ENCODE results near the gene OCIAD1.
"Not testable (repeated sequence)": the region's sequence is repeated elsewhere in the genome, so short reads cannot be mapped to it uniquely, and the experiment has no call there.

The OCIAD1 gene

GRCh38 chr4:48830706-48831531 lies at the start of gene OCIAD1:
OCIAD1 (plus strand) TSS chr4:48831088; CDS start chr4:48832625, 1,537 bp downstream.
- DNase-seq (ENCODE audit: low read depth in 2 of 2, low spot score in 1 of 2): peak; percentile 84 to 92

- DNase-seq (ENCODE audit: low read depth in 2 of 2, low spot score in 1 of 2): no peak
Observed at GRCh38 chr4:48781968-48782367, 48.9 kb upstream of the OCIAD1 start.

- no peak for DNase-seq (ENCODE audit: low read depth in 2 of 2, low spot score in 1 of 2)
Observed at GRCh38 chr4:48785302-48785701, 45.6 kb upstream of the OCIAD1 start.

- DNase-seq (ENCODE audit: low read depth in 2 of 2, low spot score in 1 of 2): no peak
Observed at GRCh38 chr4:48786549-48786948, 44.3 kb upstream of the OCIAD1 start.

GRCh38 chr4:48787056-48787455 lies 43.8 kb upstream of the OCIAD1 start:
- DNase-seq (ENCODE audit: low read depth in 2 of 2, low spot score in 1 of 2): no peak

- DNase-seq (ENCODE audit: low read depth in 2 of 2, low spot score in 1 of 2): no peak
Observed at GRCh38 chr4:48790561-48790960, 40.3 kb upstream of the OCIAD1 start.

- DNase-seq (ENCODE audit: low read depth in 2 of 2, low spot score in 1 of 2): no peak
Observed at GRCh38 chr4:48791313-48791712, 39.6 kb upstream of the OCIAD1 start.

GRCh38 chr4:48792348-48793006 lies 38.4 kb upstream of the OCIAD1 start:
- no peak for DNase-seq (ENCODE audit: low read depth in 2 of 2, low spot score in 1 of 2)

- DNase-seq (ENCODE audit: low read depth in 2 of 2, low spot score in 1 of 2): no peak
Observed at GRCh38 chr4:48795108-48795507, 35.8 kb upstream of the OCIAD1 start.

- no peak for DNase-seq (ENCODE audit: low read depth in 2 of 2, low spot score in 1 of 2)
Observed at GRCh38 chr4:48796191-48796926, 34.5 kb upstream of the OCIAD1 start.

GRCh38 chr4:48796927-48797679 lies 33.8 kb upstream of the OCIAD1 start:
- DNase-seq (ENCODE audit: low read depth in 2 of 2, low spot score in 1 of 2): no peak

- no peak for DNase-seq (ENCODE audit: low read depth in 2 of 2, low spot score in 1 of 2)
Observed at GRCh38 chr4:48798117-48798516, 32.8 kb upstream of the OCIAD1 start.

GRCh38 chr4:48799157-48799556 lies 31.7 kb upstream of the OCIAD1 start:
- DNase-seq (ENCODE audit: low read depth in 2 of 2, low spot score in 1 of 2): no peak

GRCh38 chr4:48800155-48800554 lies 30.7 kb upstream of the OCIAD1 start:
- DNase-seq (ENCODE audit: low read depth in 2 of 2, low spot score in 1 of 2): not testable (repeated sequence)

- no peak for DNase-seq (ENCODE audit: low read depth in 2 of 2, low spot score in 1 of 2)
Observed at GRCh38 chr4:48801016-48801715, 29.7 kb upstream of the OCIAD1 start.

GRCh38 chr4:48804584-48805301 lies 26.1 kb upstream of the OCIAD1 start:
- no peak for DNase-seq (ENCODE audit: low read depth in 2 of 2, low spot score in 1 of 2)

GRCh38 chr4:48812866-48813265 lies 18.0 kb upstream of the OCIAD1 start:
- no peak for DNase-seq (ENCODE audit: low read depth in 2 of 2, low spot score in 1 of 2)

- DNase-seq (ENCODE audit: low read depth in 2 of 2, low spot score in 1 of 2): no peak
Observed at GRCh38 chr4:48813964-48814363, 16.9 kb upstream of the OCIAD1 start.

GRCh38 chr4:48815483-48815882 lies 15.4 kb upstream of the OCIAD1 start:
- no peak for DNase-seq (ENCODE audit: low read depth in 2 of 2, low spot score in 1 of 2)

GRCh38 chr4:48816297-48816696 lies 14.6 kb upstream of the OCIAD1 start:
- not testable (repeated sequence) for DNase-seq (ENCODE audit: low read depth in 2 of 2, low spot score in 1 of 2)
